Thyroid gland (tissue), 4 donors: Measurements from ENCODE around the gene SEC14L5.

Source experiments
- POLR2A ChIP-seq, 2 donors: fragments of 450-650 bp; IDR thresholded peaks; one replicate each; pipeline ENCODE4 v1.6.1; 2017; ENCODE audit warnings: antibody characterized with exemption in 2 of 2, mild to moderate bottlenecking in 2 of 2, moderate library complexity in 1 of 2
- TF ChIP-seq, protein P1 (sequence below), 6 experiments: fragments of 200-600 bp in 3 of 6; fragments of 450-650 bp in 3 of 6; sonication (generic) in 3 of 6; IDR thresholded peaks; one replicate each; pipeline ENCODE4 v1.5.1; 2016 to 2019; ENCODE audit warnings: antibody characterized with exemption in 6 of 6, mild to moderate bottlenecking in 2 of 6, inconsistent platforms in 1 of 6, moderate library complexity in 1 of 6

DNA sequence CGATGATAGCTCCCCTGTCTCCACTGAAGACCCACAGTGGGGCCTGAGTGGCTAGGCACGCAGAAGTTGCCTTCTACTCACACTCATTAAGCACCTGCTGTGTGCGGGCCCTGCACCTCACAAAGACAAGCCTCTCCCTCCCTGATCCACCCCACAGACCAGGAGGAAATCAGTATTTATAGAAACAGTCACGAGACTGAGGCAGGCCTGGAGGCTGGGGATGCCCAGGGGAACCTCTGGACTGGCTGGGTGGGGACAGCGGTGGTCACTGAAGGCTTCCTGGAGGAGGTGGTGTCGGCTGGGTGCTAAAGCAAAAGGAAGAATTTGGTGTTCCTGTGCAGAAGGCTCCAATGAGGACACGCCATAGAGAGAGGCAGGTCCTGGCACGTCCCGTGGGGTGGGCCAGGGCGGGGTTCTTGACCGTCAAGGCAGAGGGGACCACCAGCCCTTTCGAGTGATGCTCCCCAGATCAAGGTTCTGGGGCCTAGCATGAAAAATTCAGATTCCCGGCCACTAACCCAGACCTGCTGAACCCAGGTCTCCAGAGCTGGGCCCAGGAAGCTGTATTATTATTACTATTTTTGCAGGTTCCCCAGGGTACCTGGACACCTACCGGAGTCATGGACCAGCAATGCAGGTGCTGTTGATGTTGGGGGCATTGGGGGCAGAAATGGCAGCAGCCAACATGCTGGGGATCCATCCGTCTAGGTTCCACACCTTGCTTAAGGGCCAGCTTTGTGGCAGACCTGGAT, 44.2 kb upstream of the SEC14L5 start:
- TF ChIP-seq, protein P1, sequence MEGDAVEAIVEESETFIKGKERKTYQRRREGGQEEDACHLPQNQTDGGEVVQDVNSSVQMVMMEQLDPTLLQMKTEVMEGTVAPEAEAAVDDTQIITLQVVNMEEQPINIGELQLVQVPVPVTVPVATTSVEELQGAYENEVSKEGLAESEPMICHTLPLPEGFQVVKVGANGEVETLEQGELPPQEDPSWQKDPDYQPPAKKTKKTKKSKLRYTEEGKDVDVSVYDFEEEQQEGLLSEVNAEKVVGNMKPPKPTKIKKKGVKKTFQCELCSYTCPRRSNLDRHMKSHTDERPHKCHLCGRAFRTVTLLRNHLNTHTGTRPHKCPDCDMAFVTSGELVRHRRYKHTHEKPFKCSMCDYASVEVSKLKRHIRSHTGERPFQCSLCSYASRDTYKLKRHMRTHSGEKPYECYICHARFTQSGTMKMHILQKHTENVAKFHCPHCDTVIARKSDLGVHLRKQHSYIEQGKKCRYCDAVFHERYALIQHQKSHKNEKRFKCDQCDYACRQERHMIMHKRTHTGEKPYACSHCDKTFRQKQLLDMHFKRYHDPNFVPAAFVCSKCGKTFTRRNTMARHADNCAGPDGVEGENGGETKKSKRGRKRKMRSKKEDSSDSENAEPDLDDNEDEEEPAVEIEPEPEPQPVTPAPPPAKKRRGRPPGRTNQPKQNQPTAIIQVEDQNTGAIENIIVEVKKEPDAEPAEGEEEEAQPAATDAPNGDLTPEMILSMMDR (IDR thresholded peaks at IDR 0.05), result no peak
- TF ChIP-seq POLR2A (IDR thresholded peaks at IDR 0.05), result no peak
